G401 (cell line): ENCODE data around the gene MCHR1. TPM values are rescaled to one million over a fixed set of nuclear protein-coding genes. Genes with fewer than 3 reads are reported as not detected.
"Not testable (repeated sequence)": the region's sequence is repeated elsewhere in the genome, so short reads cannot be mapped to it uniquely, and the experiment has no call there.

Experiments
- DNase-seq: peaks from one replicate; pipeline ENCODE4 v3.0.0-alpha.2; 2015; ENCODE audit warnings: low spot score
- in situ Hi-C: cut with HindIII; loops from 2 replicates; pipeline ENCODE4 v1.10.0; 2016; ENCODE audit warnings: low sequenced_read_pairs, mixed read lengths
- total RNA-seq: library from RNA; depleted of rRNA; stranded (reverse); fragments of >200 nt; shearing (Covaris generic); gene quantifications from 2 replicates; pipeline ENCODE4 v1.2.3, GENCODE V29; 2014

Gene MCHR1
- total RNA-seq, 1 experiment from 2014 or later, result 0.34 TPM

GRCh38 chr22:40714499-40715337 lies 35.4 kb downstream of the MCHR1 start:
- peak; percentile 26 for DNase-seq
- in situ Hi-C loops, result no loop called here

GRCh38 chr22:40716116-40716515 lies 36.8 kb downstream of the MCHR1 start:
- in situ Hi-C loops, result no loop called here
- no peak for DNase-seq

GRCh38 chr22:40717657-40718056 lies 38.4 kb downstream of the MCHR1 start:
- DNase-seq, in situ Hi-C loops: not testable (repeated sequence)

GRCh38 chr22:40718250-40719204 lies 39.2 kb downstream of the MCHR1 start:
- in situ Hi-C loops, result no loop called here
- DNase-seq, result no peak

GRCh38 chr22:40719599-40719998 lies 40.3 kb downstream of the MCHR1 start:
- no peak for DNase-seq
- in situ Hi-C loops, result no loop called here

GRCh38 chr22:40720156-40720537 lies 40.9 kb downstream of the MCHR1 start:
- in situ Hi-C loops, DNase-seq: not testable (repeated sequence)

- in situ Hi-C loops, result no loop called here
- no peak for DNase-seq
Observed at GRCh38 chr22:40720538-40721256, 41.4 kb downstream of the MCHR1 start.

GRCh38 chr22:40721266-40721665 lies 42.0 kb downstream of the MCHR1 start:
- in situ Hi-C loops, result no loop called here

GRCh38 chr22:40723396-40723933 lies 44.2 kb downstream of the MCHR1 start:
- in situ Hi-C loops, result no loop called here
- no peak for DNase-seq

More at GRCh38 chr22:40721266-40721665, 42.0 kb downstream of the MCHR1 start:
- DNase-seq, result no peak

GRCh38 chr22:40726514-40726913 lies 47.2 kb downstream of the MCHR1 start:
- in situ Hi-C loops, result no loop called here
- no peak for DNase-seq

- no peak for DNase-seq
- in situ Hi-C loops, result no loop called here
Observed at GRCh38 chr22:40727070-40727963, 48.0 kb downstream of the MCHR1 start.

- no peak for DNase-seq
- in situ Hi-C loops, result no loop called here
Observed at GRCh38 chr22:40727964-40728615, 48.8 kb downstream of the MCHR1 start.

- in situ Hi-C loops, result no loop called here
- no peak for DNase-seq
Observed at GRCh38 chr22:40728731-40729189, 49.5 kb downstream of the MCHR1 start.

GRCh38 chr22:40729284-40729683 lies 50.0 kb downstream of the MCHR1 start:
- DNase-seq, result no peak
- in situ Hi-C loops, result no loop called here
